Eye (tissue), 1 donor: ENCODE results near the gene RYR3.

Experiments
- DNase-seq: peaks from one replicate; pipeline ENCODE4 v3.0.0-alpha.2; 2015

The RYR3 gene

DNA sequence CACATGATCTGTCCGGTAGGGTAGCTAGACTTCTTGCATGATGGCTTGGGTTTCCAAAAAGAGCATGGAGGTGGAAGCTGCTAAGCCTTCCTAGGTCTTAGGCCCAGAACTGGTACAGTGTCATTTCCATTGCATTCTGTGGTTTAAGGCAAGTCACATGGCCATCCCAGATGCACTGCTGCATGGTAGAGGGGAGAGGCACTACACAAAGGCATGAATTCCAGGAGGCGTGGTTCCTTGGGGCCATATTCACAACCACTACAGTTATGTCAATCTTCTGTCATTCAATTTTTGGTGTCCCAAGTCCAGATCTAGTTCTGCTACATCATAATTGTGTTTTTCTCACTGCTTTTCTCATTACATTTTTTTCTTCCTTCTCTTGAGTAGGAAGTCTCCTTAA is 535.4 kb downstream of the RYR3 start:
- DNase-seq = no peak

DNA sequence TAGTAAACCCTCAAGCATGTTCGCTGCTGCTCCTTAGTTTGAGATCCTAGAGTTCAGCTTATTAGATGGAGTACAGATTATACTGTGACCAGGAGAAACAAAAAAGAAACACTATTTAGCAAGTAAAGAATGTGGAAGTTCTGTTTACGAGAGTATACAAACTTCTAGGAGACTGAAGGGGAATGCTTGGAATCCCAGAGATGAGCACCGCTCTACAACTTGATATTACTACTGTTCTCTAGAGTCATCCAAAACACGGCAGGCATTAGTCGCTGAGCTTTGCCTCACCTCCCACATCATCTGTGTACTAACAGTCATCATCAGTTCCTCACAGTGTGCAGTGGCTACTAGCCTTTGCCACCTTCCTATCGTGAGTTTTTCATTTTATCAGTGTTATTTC is 536.1 kb downstream of the RYR3 start:
- no peak for DNase-seq

DNA sequence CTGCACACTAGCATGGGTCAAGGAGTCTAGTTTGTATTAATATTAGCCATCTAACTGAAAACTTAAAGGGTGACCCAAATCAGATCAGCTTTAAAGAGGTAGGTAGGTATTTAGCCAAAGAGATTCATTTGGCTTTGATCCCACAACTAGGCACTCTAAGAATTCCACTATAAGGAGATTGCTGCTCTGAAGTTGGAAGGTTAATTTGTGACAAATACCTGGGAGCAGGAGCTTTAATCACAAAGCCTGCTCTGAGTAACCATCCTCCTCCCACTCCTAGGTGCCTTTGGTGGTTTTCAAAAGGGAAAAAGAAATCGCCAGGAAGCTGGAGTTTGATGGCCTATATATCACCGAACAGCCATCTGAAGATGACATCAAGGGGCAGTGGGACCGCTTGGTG is 537.2 kb downstream of the RYR3 start:
- DNase-seq = no peak

DNA sequence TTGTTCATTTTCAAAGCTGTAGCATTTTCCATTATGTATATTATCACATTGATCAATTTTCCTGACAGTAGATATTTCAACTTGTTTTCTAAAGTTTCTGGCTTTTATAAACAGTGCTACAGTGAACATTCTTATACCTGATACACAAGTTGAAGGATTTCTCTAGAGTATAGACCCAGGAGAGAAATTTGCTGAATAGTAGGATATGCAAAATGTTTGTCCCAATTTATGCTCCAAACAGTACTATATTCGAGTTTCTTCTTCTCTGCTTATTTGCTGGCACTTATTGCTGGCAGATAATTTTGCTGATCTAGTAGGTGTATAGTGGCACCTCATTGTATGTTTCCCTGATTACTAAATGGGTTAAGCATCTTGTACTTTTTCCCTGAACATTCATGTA is 540.3 kb downstream of the RYR3 start:
- no peak for DNase-seq

DNA sequence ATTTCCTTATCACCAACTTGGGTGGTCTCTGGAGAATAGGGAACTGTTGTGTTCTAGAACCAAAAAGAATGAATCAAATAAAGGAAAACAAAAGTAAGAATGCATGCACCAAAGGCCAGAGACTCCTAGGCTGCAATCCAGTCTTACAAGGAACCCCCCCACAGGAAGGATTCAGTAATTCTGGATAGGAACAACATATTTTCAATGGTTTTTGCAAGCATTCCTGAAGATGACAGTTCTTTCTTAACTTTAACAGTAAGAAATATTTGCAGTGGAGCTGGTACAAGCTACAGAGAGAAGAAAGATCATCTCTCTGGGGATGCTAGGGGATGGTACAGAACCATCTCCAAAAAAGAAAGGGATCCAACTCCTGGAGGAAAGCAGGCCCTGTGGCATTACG is 541.3 kb downstream of the RYR3 start:
- DNase-seq = no peak

DNA sequence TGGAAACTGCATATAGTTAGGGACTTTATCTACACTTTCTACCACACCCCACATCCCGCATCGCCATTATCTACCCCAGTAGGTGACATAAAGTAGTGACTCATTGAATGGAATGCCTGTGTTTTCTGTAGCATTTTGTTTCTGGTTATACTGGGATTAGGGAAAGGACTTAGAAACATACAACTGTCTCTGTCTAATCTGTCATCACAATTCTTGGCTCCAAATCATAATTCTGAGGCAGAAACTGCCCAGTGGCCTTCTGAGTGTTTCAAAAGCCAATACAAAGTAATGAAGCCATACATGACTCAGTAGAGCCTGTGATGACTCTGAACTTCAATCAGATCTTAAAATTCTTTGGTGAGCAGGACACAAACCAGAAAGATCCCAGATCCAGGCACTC is 541.8 kb downstream of the RYR3 start:
- DNase-seq = no peak

DNA sequence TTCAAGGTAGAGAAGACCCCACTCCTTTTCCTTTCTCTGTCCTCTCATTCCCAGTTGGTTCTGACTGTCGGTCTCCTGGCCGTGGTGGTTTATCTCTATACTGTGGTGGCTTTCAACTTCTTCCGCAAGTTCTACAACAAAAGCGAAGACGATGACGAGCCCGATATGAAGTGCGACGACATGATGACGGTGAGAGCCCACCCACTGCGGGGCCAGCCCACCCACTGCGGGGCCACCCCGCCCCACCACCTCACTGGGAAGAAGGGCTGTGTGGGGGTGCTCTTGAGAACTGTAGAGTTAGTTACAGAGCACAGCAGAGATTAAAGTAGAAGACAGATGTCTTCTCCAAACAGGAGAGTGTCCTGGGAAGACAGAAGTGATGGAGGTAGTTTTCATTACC is 547.0 kb downstream of the RYR3 start:
- DNase-seq = no peak

DNA sequence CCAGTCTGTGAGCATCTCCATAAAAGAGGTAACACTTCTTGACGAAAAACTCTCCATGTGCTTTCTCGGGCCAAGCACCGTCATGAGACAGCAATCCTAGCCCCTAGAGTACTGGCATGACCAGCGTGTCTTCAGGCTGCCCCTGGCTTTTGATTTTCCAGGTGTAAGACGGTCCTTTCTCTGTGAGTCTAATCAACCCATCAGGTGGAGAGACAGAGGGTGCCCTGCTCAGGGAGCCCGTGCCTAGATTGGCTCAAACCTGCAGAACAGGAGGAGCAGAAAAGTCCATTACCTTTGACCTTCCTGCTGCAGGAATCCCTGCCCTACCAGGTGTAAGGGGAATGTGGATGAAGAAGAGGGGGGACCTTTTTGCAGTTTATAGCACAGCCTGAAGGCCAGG is 548.1 kb downstream of the RYR3 start:
- DNase-seq = no peak

DNA sequence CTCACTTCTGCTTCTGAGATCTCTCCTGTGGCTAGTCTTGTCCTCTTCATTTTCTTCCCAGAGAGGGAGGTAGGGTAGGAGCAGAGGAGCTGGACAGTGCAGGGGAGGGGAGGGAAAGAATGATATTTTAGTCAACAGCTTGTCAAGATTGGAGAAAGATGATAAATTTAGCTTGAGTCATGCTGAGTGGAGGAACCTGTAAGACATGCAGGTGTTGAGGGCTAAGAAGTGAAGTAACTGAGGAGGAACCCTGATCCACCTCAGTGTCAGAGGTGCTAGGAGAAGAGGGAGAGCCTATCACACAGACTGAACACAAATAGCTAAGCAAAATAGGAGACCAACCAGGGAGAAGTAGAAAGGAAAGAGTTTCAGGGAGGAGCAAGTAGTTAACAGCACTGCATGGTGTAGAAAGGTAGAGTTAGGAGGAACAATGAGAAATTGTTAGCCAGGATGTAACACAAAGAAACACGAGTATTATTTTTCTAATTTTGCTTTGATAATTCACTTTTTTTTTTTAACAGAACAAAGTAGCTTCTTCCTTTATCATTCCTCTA is 549.3 kb downstream of the RYR3 start:
- DNase-seq = no peak

DNA sequence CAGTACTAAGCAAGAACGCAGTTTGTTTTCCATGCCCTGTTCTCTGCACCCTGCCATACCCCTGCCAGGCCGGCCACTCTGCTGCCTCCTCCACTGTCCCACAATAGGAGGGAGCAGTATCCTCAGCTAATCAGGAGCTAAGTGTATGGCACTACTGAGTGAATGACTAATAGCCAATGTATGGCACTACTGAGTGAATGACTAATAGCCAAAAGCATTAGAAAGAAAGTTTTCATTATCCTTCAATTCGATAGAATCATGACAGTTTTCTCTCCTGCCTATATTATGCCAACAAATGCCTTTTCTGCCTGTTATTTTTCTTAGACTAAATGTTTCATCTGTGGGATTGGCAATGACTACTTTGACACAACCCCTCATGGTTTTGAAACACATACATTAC is 550.0 kb downstream of the RYR3 start:
- DNase-seq = no peak

DNA sequence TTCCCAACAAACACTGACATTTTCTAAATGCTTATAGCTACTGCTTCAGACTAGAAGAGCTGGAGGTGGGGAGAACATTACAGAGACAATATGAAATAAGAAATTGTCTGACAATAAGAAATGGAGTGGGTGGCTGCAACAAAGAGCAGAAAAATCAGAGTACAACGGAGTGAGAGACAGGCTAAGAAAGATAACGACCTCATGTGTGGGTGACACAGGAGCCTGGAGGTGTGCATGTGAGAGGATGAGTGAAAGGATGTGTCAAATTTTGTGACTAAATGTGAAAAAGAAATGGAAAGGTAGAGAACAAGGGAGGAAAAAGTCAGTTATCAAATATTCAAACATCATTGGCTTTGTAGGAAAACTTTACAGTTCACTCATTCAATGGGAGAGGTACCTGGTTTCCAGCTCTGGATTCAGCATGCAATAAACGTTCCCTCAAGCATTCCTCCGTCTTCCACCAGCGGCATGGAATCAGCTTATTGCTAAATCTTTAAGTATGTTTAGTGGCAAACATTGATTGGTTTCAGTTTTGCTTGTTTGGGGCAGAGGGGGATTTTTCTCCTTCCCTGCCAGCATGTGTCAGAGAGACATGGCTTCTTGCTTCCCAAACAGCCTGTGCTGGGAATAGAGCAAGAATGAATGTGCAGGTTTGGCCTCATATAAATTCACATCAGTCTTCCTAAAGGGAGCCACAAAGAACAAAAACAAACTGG is 553.8 kb downstream of the RYR3 start:
- DNase-seq = no peak

DNA sequence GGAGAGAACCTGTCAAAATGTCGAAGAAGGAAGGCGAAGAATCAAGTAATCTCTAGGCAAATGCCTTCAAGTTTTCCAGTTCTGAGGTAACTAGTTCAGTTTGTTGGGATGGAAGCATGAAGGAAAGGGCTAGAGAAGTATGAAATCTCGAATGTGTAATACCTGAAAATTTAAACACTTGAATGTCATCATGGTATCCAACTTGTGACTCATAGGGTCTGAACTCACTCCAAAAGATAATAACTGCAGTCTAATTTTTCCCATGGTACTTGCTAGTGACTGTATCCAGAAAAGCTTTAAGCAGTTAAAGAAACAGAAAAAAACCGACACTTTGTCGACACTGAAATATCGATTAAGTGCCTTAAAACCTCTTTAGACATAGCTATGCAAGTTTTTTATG is 554.6 kb downstream of the RYR3 start:
- DNase-seq = no peak

DNA sequence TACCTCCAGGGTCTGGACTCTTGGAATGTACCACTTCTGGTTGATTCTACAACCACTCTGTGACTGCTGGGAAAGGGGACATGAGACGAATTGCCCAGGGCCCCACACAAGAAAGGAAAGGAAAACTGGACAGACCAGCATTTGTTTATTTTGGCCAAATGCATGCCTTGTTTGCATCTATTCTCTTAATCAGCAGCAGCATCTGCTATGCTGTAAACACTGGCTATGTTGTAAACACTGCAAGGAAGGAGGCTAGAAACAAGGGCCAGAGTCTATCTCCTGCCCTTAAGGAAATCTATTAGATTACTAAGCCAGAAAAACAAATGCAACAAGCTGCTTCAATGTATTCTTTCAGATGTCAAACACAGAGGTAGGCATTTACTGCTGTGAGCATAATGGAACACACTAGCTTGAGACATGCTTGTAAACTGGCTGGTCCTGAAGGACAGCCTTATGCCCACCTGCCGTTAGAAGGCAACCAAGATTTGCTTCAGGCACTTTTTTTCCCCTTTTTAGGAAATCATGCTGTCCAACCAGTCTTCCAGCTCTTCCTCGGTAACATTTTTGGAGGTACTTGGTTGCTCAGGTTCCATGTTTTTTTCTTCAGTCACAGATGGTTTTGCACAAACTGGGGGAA is 555.5 kb downstream of the RYR3 start:
- DNase-seq = no peak

DNA sequence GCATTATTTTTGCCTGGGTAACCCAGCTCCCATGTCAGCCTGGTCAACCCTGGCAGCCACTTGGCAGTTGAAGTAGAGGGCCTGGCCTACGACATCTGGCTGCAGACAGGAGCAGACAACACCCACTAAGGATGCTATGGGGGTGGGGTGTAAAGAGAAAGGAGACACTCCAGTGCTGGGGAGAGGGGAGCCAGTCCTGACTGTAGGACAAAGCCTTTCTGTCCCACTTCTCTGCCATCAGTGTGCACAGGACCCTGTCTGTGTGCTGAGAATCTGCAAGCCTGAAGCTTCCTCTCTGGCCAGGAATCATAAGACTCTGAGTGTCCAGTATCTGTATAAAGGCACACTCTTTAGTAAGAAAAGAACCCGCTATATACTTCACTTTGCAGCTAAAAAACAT is 561.2 kb downstream of the RYR3 start:
- no peak for DNase-seq

DNA sequence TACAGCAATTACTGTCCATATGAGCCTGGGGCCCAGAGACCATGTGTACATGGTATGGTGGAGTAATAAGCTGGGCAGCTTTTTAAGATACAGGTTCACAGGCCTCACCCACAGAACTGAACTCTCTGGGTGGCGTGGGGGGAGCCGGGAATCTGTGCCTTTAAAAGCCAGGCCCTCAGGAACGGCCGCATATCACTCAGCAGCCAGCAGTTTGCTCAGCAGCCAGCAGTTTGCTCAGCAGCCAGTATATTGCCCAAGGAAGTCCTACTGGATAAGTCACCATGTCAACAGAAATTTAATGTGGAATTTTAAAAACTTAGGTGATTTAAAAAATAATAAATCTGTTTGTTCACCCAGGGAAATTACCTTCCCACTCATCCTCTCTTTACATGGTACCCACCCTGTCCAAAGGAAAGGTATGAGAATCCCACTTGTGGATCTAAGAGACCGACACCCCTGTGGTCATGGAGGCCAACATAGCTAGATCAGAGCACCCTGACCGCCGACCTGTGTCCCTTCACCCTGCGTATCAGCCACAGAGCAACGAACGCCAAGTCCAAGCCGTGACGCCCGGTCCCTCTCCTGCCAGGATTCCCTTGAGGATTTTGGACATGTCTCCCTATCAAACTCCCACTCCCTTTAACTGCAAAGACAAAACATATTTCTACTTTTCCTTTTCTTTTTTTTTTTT is 561.8 kb downstream of the RYR3 start:
- no peak for DNase-seq

DNA sequence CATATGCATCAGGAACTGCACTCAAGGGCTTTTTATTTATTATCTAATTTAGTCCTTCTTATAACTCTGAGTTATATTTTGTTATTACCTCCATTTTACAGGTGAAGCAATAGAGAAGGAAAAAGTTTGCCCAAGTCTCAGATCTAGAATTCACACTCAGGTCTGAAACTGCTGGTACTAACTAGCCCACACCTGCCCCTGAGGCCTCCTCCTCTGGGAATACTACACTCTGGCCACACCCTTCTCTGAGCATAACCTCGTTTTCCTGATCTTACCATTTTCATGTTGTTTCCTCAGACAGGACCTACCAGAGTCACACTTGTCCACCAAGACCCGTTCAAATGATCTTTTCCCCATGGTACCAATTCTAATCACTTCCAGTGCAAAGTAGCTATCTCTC is 563.4 kb downstream of the RYR3 start:
- DNase-seq = no peak

DNA sequence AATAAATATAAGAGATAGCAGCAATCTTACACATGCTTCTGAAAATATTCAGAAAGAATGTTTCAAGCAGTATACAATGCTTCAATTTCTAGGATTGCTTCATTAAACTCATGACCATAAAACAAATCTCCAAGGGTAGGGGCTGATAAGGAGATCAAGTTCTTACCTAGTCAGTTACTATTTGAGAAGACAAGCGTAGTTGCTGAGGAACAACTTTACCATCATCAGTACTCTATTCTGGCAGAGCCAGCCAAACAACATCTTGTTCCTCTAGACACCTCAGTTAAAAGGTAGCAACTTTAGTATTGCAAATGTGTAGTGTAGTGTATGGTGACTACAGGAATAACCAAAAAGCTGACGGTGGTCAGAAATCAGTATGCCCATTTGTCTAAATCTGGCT is 572.2 kb downstream of the RYR3 start:
- no peak for DNase-seq

DNA sequence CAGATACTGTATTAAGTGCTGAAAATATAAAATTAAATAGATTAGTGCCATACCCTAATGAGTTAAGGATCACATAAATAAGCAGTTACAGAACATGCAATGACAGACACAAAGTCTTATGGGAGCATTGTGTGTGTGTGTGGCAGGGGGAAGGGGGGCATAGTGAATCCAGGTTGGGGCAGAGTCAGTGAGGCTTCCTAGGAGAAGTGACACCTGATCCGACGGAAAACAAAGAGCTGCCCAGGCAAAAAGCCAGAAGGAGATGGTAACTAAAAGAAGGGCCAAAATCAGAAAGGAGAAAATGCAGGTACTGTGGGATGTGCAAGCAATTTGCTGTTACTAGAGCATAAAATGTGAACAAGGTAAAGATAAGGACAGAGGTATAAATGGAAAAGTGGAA is 577.4 kb downstream of the RYR3 start:
- DNase-seq = peak; percentile 7

DNA sequence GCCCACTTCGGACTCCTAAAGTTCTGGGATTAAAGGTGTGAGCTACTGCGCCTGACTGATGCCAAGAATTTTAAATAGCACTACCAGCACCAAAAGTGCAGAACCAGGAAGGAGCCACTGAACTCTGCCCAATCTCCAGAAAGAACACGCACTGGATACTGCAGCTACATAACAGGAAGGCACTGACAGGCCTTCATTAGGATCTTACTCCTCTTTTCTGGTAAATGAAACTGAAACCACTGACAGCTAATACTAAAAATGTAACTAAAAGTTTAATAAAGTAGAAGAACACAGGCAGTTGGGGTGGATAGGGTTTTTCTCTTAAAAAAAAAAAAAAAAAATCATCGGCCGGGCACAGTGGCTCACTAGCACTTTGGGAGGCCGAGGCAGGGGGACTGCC is 583.4 kb downstream of the RYR3 start:
- DNase-seq = no peak

DNA sequence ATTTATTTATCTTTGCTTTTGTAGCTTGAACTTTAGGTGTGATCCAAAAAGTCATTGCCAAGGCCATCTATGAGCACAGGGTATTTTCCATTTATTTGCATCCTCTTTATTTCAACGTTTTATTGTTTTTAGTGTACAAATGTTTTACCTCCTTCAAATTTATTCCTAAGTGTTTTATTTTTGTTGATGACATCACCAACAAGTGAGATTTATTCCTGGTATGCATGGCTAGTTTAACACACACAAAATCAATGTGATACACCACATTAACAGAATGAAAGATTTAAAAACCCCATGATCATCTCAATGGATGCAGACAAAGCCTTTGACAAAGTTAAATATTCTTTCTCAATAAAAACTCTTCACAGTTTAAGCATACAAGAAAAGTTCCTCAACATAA is 591.3 kb downstream of the RYR3 start:
- DNase-seq = no peak

DNA sequence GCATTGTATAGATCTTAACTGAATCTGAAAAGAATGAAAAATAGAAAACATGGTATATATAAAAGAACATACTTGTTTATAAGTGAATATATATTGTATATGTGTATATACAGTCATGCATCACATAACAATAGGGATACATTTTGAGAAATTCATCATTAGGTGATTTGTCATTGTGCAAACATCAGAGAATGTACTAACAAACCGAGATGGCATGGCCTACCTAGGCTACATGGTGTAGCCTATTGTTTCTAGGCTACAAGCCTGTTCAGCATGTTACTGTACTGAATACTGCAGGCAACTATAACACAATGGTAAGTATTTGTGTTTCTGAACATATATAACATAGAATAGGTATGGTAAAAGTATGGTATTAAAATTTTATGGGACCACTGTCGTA is 592.9 kb downstream of the RYR3 start:
- DNase-seq = no peak

DNA sequence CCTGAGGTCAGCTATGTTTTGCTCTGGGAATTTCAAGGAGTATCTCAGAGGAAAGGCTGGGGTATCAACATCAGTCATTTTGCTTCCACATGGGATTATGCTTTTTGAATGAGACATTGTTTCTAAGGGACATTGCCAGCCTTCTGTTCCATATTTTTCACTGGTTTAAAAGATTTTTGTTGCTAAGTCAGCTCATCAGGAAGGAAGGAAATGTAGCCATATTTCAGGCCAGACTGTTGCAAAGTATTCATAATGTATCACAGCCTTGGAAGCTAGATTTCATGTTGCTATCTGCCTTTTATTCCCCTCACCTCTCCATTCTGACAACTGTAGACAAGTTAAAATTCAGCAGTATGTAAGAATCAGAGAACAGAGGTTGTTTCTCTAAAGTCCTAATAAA is 596.6 kb downstream of the RYR3 start:
- no peak for DNase-seq

DNA sequence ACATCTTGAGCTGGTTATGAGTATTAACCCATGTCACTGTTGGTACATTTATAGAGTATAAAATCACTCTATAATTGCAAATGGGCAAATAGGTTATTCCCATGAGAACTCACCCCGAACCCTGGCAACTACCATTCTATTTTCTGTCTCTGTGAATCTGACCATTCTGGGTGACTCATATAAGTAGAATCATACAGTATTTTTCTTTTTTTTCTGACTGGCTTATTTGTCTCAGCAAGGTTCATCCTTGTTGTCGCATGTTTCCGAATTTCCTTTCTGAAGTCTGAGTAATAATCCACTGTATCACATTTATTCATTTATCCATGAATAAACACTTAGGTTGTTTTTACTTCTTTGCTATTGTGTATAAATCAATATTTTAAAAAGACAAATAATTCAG is 597.6 kb downstream of the RYR3 start:
- DNase-seq = no peak

DNA sequence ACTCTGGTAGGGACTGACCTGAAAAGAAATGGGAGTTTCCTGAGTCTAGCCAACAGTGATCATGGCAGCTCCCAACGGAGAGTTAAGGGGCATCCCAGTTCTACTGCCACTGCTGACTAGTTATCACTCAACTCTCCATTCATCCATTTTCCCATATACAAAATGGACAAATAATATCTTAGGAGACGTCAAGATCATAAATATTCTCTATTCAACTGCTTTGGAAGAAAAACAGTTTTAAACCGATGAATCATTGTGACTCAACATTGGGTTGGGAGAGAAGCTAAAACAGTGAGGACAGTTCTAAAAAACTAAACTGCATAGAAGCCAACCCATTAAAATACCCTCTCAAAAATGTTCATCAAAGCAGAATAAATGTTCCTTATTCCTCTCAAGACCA is 600.0 kb downstream of the RYR3 start:
- no peak for DNase-seq
